ENCODE measurements around the gene TNFAIP1.

DNA sequence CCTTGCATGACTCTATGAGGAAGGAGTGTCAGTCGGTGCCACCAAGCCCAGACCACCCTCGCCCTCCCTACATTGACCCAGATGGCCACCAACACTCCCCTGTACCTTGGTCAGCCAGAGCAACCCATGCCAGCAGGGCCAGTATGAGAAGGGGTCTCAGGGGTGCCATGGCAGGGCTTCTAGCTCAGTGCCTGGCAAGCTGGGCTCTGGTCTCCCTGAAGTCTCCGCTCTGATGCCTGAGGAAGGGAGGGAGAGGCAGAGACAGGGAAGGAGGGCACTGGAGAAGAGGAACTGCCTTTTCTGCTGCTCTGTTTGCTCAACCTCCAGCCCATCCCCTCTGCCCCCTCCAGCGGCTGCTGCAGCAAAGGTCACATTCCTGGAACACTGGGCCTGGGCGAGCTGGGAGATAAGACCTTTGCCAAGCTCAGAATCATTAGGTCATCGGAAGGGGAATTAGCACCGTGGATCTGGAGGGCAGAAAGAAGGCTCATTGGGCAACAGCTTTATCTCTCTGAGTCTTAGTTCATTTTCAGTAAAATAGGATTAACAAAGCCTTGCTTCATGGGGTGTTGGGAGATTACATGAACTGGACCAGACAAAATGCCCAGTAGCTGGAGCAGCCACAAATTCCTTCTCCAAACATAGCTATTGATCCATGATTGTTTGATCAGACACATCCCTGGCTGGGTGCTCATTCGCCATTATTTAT lies 34.6 kb downstream of the TNFAIP1 start, which contains the start of gene VTN:
- TF ChIP-seq ZNF274 (IDR thresholded peaks at IDR 0.05; ENCODE audit: low read depth, low read length): no peak
- no peak for TF ChIP-seq YY1 (IDR thresholded peaks at IDR 0.05; ENCODE audit: extremely low read depth, insufficient replicate concordance, low read depth, low read length)

Measured in HCT116 (cell line).